GM21447 (cell line): ENCODE data around the gene POPDC3.
"Not testable (repeated sequence)": the region's sequence is repeated elsewhere in the genome, so short reads cannot be mapped to it uniquely, and the experiment has no call there.

ENCODE experiments used
- ATAC-seq: cut with Tn5 transposase; IDR thresholded peaks from one replicate; pipeline ENCODE4 v1.9.1; 2021; ENCODE audit not compliant: unreplicated experiment

The POPDC3 gene

GRCh38 chr6:105199711-105200110 is 19.9 kb upstream of the POPDC3 start:
- ATAC-seq = no peak

- no peak for ATAC-seq
Observed at GRCh38 chr6:105196076-105196475, 16.3 kb upstream of the POPDC3 start.

GRCh38 chr6:105194591-105194990 is 14.8 kb upstream of the POPDC3 start:
- no peak for ATAC-seq

- no peak for ATAC-seq
Observed at GRCh38 chr6:105194106-105194505, 14.3 kb upstream of the POPDC3 start.

- ATAC-seq = no peak
Observed at GRCh38 chr6:105193647-105194046, 13.8 kb upstream of the POPDC3 start.

GRCh38 chr6:105192707-105193465 is 13.1 kb upstream of the POPDC3 start:
- no peak for ATAC-seq

- ATAC-seq = no peak
Observed at GRCh38 chr6:105191351-105191750, 11.5 kb upstream of the POPDC3 start.

- no peak for ATAC-seq
Observed at GRCh38 chr6:105189026-105189820, 9.4 kb upstream of the POPDC3 start.

- no peak for ATAC-seq
Observed at GRCh38 chr6:105188251-105188650, 8.4 kb upstream of the POPDC3 start.

GRCh38 chr6:105186576-105186975 is 6.8 kb upstream of the POPDC3 start:
- ATAC-seq = no peak

- ATAC-seq = no peak
Observed at GRCh38 chr6:105184921-105185320, 5.1 kb upstream of the POPDC3 start.

GRCh38 chr6:105181981-105182515 is 2.2 kb upstream of the POPDC3 start:
- no peak for ATAC-seq

- ATAC-seq = no peak
Observed at GRCh38 chr6:105178636-105179035, 1.2 kb downstream of the POPDC3 start.

GRCh38 chr6:105178110-105178509 is 1.7 kb downstream of the POPDC3 start:
- ATAC-seq = no peak

GRCh38 chr6:105177556-105177955 is 2.3 kb downstream of the POPDC3 start:
- no peak for ATAC-seq

- ATAC-seq = no peak
Observed at GRCh38 chr6:105174512-105174911, 5.3 kb downstream of the POPDC3 start.

GRCh38 chr6:105172515-105172914 is 7.3 kb downstream of the POPDC3 start:
- ATAC-seq = not testable (repeated sequence)

- ATAC-seq = no peak
Observed at GRCh38 chr6:105170059-105170458, 9.8 kb downstream of the POPDC3 start.

GRCh38 chr6:105167914-105168313 is 11.9 kb downstream of the POPDC3 start:
- no peak for ATAC-seq

GRCh38 chr6:105164418-105164817 is 15.4 kb downstream of the POPDC3 start:
- no peak for ATAC-seq

GRCh38 chr6:105163183-105163582 is 16.6 kb downstream of the POPDC3 start:
- no peak for ATAC-seq

GRCh38 chr6:105162377-105162776 is 17.4 kb downstream of the POPDC3 start:
- no peak for ATAC-seq
